SK-N-SH treated with all-trans-retinoic acid at 6 μM for 48 hours (cell line): ENCODE results near the gene EPS8L1.
A peak's percentile ranks its signal among the peaks of the same experiment; 100 is the strongest.

ENCODE experiments used
- ATAC-seq: fragments of 200-7000 bp; cut with Tn5 transposase; 3 replicates; pipeline ENCODE4 v1.9.1; 2020; ENCODE audit warnings: mild to moderate bottlenecking, moderate library complexity
- ARNTL ChIP-seq: fragments of 450-650 bp; formaldehyde crosslinking; IDR thresholded peaks from 2 replicates; pipeline ENCODE4 v1.5.0; 2020; ENCODE audit warnings: low read depth, mild to moderate bottlenecking, moderate library complexity, borderline replicate concordance
- BACH2 ChIP-seq: fragments of 250-450 bp; sonication (Bioruptor Pico); IDR thresholded peaks from 2 replicates; pipeline ENCODE4 v1.9.0; 2021; ENCODE audit warnings: mild to moderate bottlenecking, borderline replicate concordance
- CREB5 ChIP-seq: fragments of 250-450 bp; sonication (Bioruptor Pico); IDR thresholded peaks from 2 replicates; pipeline ENCODE4 v1.5.1; 2020; ENCODE audit warnings: low read depth, mild to moderate bottlenecking, moderate library complexity
- CSDC2 ChIP-seq: fragments of 250-450 bp; sonication (Bioruptor Pico); IDR thresholded peaks from 2 replicates; pipeline ENCODE4 v1.5.0; 2020; ENCODE audit warnings: mild to moderate bottlenecking, moderate library complexity
- CSRNP3 ChIP-seq: fragments of 250-450 bp; sonication (Bioruptor Pico); IDR thresholded peaks from 2 replicates; pipeline ENCODE4 v1.5.1; 2021; ENCODE audit warnings: mild to moderate bottlenecking, moderate library complexity
- ESRRG ChIP-seq: fragments of 250-450 bp; sonication (Bioruptor Pico); IDR thresholded peaks from 2 replicates; pipeline ENCODE4 v1.6.1; 2021; ENCODE audit warnings: mild to moderate bottlenecking
- GLIS3 ChIP-seq: fragments of 250-450 bp; sonication (Bioruptor Pico); IDR thresholded peaks from 2 replicates; pipeline ENCODE4 v1.5.0; 2020; ENCODE audit warnings: mild to moderate bottlenecking, moderate library complexity
- ISL1 ChIP-seq: fragments of 250-450 bp; sonication (Bioruptor Pico); IDR thresholded peaks from 2 replicates; pipeline ENCODE4 v2.1.2; 2022; ENCODE audit warnings: mild to moderate bottlenecking, moderate library complexity
- OSR1 ChIP-seq: fragments of 250-450 bp; sonication (Bioruptor Pico); IDR thresholded peaks from 2 replicates; pipeline ENCODE4 v1.8.0; 2022; ENCODE audit warnings: moderate library complexity, mild to moderate bottlenecking, inconsistent platforms
- PATZ1 ChIP-seq: fragments of 250-450 bp; sonication (Bioruptor Pico); IDR thresholded peaks from 2 replicates; pipeline ENCODE4 v1.8.0; 2020; ENCODE audit warnings: mild to moderate bottlenecking, moderate library complexity, borderline replicate concordance
- POU6F1 ChIP-seq: fragments of 250-450 bp; sonication (Bioruptor Pico); IDR thresholded peaks from 2 replicates; pipeline ENCODE4 v1.8.0; 2021; ENCODE audit warnings: low read depth, mild to moderate bottlenecking, moderate library complexity, borderline replicate concordance
- PPARA ChIP-seq: fragments of 250-450 bp; sonication (Bioruptor Pico); IDR thresholded peaks from 2 replicates; pipeline ENCODE4 v1.5.0; 2020; ENCODE audit warnings: mild to moderate bottlenecking, borderline replicate concordance
- RARB ChIP-seq: fragments of 250-450 bp; sonication (Bioruptor Pico); IDR thresholded peaks from 2 replicates; pipeline ENCODE4 v1.8.0; 2021; ENCODE audit warnings: mild to moderate bottlenecking, moderate library complexity
- SNAI2 ChIP-seq: fragments of 250-450 bp; sonication (Bioruptor Pico); IDR thresholded peaks from 2 replicates; pipeline ENCODE4 v1.5.0; 2020; ENCODE audit warnings: mild to moderate bottlenecking, moderate library complexity
- TCF4 ChIP-seq: fragments of 250-450 bp; sonication (Bioruptor Pico); IDR thresholded peaks from 2 replicates; pipeline ENCODE4 v1.8.0; 2021; ENCODE audit warnings: mild to moderate bottlenecking, moderate library complexity, borderline replicate concordance
- TOX ChIP-seq: fragments of 250-450 bp; sonication (Bioruptor Pico); IDR thresholded peaks from 2 replicates; pipeline ENCODE4 v1.8.0; 2021; ENCODE audit warnings: mild to moderate bottlenecking, moderate library complexity, borderline replicate concordance
- TSHZ2 ChIP-seq: fragments of 250-450 bp; sonication (Bioruptor Pico); IDR thresholded peaks from 2 replicates; pipeline ENCODE4 v1.5.0; 2020; ENCODE audit warnings: mild to moderate bottlenecking, moderate library complexity
- ZC3H10 ChIP-seq: fragments of 250-450 bp; sonication (Bioruptor Pico); IDR thresholded peaks from 2 replicates; pipeline ENCODE4 v1.5.1; 2021; ENCODE audit warnings: mild to moderate bottlenecking, moderate library complexity
- ZFP3 ChIP-seq: fragments of 250-450 bp; sonication (Bioruptor Pico); IDR thresholded peaks from 2 replicates; pipeline ENCODE4 v1.5.0; 2020; ENCODE audit warnings: mild to moderate bottlenecking, moderate library complexity
- ZNF70 ChIP-seq: fragments of 450-650 bp; formaldehyde crosslinking; IDR thresholded peaks from 2 replicates; pipeline ENCODE4 v1.5.0; 2020; ENCODE audit warnings: mild to moderate bottlenecking, moderate library complexity
- ZNF8 ChIP-seq: fragments of 450-650 bp; formaldehyde crosslinking; IDR thresholded peaks from 2 replicates; pipeline ENCODE4 v1.5.0; 2020; ENCODE audit warnings: mild to moderate bottlenecking, moderate library complexity

EPS8L1 gene

GRCh38 chr19:55116232-55116858 is 40.7 kb downstream of the EPS8L1 start:
- peak; percentile 77 for ATAC-seq
- no peak for TF ChIP-seq OSR1 (CRISPR knock-in tag)
- TF ChIP-seq ESRRG (CRISPR knock-in tag): no peak
- no peak for TF ChIP-seq TOX
- no peak for TF ChIP-seq GLIS3 (CRISPR knock-in tag)
- no peak for TF ChIP-seq TSHZ2
- TF ChIP-seq SNAI2 (CRISPR knock-in tag): no peak
- no peak for TF ChIP-seq POU6F1 (CRISPR knock-in tag)
- no peak for TF ChIP-seq CSRNP3 (CRISPR knock-in tag)
- TF ChIP-seq, all 23 proteins: peak for 0

GRCh38 chr19:55116859-55117662 is 41.4 kb downstream of the EPS8L1 start, which contains the start of gene PPP1R12C:
PPP1R12C (minus strand) TSS chr19:55117637; CDS start chr19:55117543, 94 bp downstream.
- TF ChIP-seq CSRNP3 (CRISPR knock-in tag): no peak
- no peak for TF ChIP-seq ZNF8 (CRISPR knock-in tag)
- TF ChIP-seq SNAI2 (CRISPR knock-in tag): no peak
- no peak for TF ChIP-seq CREB5 (CRISPR knock-in tag)
- no peak for TF ChIP-seq ZC3H10
- TF ChIP-seq TCF4 (CRISPR knock-in tag): no peak
- no peak for TF ChIP-seq PATZ1 (CRISPR knock-in tag)
- no peak for TF ChIP-seq ZNF70
- no peak for TF ChIP-seq BACH2 (CRISPR knock-in tag)
- no peak for TF ChIP-seq ARNTL (CRISPR knock-in tag)
- TF ChIP-seq RARB: no peak
- no peak for TF ChIP-seq ZFP3 (CRISPR knock-in tag)
- no peak for TF ChIP-seq POU6F1 (CRISPR knock-in tag)
- no peak for TF ChIP-seq ISL1 (CRISPR knock-in tag)
- no peak for TF ChIP-seq TOX
- no peak for TF ChIP-seq PPARA (CRISPR knock-in tag)
- TF ChIP-seq ESRRG (CRISPR knock-in tag): no peak
- TF ChIP-seq CSDC2 (CRISPR knock-in tag): no peak
- TF ChIP-seq OSR1 (CRISPR knock-in tag): no peak
- no peak for TF ChIP-seq GLIS3 (CRISPR knock-in tag)
- TF ChIP-seq, all 23 proteins: peak for 0
- ATAC-seq: peak; percentile 10
